ENCODE measurements around the gene ALDH1L1.

DNA sequence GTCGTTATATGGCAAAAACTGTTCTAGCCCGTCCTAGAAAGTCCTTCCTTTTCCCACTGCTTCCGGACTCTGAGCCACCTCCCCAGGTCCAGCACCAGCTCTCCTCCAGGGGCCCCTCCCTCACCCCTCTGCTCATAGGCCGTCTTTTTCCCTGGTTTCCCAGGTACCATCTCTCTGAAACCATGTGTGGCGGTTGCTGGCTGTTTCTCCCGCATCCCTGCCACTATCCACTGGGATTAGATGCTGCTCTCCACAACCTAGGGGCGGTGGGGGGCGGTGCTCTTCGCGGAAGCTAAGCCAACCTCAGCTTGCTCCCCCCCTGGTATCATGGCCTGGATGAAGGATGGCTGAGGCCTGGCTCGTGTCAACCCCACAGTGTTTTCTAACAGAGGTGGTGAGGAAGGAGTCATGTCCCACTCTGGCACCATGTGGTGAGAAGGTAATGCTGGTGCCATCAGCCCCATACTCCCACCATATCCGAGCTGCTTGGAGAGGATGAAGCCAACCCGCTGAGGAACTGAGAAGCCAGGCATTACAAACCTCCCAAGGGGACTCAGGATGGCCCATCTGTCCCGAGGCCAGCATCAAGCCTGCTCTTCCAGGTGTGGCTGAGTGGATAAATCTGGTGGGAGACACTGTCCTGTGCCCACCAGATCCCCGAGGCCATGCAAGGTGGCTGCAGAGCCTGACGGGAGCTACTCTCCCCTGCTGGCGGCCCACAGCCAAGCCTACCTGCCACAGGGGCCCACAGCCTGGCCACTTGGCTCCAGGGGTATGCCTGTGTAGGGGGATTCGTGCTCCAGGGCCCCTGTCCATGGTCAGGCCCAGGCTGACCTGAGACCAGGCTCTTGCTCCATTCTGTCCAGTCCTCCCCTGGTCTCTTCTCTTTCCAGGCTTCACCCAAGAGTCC is 68.6 kb downstream of the ALDH1L1 start:
- TF ChIP-seq, protein P1, sequence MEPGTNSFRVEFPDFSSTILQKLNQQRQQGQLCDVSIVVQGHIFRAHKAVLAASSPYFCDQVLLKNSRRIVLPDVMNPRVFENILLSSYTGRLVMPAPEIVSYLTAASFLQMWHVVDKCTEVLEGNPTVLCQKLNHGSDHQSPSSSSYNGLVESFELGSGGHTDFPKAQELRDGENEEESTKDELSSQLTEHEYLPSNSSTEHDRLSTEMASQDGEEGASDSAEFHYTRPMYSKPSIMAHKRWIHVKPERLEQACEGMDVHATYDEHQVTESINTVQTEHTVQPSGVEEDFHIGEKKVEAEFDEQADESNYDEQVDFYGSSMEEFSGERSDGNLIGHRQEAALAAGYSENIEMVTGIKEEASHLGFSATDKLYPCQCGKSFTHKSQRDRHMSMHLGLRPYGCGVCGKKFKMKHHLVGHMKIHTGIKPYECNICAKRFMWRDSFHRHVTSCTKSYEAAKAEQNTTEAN (CRISPR knock-in tag; IDR thresholded peaks at IDR 0.05), result no peak
- TF ChIP-seq, protein P2, sequence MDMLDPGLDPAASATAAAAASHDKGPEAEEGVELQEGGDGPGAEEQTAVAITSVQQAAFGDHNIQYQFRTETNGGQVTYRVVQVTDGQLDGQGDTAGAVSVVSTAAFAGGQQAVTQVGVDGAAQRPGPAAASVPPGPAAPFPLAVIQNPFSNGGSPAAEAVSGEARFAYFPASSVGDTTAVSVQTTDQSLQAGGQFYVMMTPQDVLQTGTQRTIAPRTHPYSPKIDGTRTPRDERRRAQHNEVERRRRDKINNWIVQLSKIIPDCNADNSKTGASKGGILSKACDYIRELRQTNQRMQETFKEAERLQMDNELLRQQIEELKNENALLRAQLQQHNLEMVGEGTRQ (CRISPR knock-in tag; IDR thresholded peaks at IDR 0.05), result no peak
- TF ChIP-seq, protein P3, sequence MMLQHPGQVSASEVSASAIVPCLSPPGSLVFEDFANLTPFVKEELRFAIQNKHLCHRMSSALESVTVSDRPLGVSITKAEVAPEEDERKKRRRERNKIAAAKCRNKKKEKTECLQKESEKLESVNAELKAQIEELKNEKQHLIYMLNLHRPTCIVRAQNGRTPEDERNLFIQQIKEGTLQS (CRISPR knock-in tag; conservative IDR thresholded peaks at IDR 0.05), result no peak
- TF ChIP-seq, protein P4, sequence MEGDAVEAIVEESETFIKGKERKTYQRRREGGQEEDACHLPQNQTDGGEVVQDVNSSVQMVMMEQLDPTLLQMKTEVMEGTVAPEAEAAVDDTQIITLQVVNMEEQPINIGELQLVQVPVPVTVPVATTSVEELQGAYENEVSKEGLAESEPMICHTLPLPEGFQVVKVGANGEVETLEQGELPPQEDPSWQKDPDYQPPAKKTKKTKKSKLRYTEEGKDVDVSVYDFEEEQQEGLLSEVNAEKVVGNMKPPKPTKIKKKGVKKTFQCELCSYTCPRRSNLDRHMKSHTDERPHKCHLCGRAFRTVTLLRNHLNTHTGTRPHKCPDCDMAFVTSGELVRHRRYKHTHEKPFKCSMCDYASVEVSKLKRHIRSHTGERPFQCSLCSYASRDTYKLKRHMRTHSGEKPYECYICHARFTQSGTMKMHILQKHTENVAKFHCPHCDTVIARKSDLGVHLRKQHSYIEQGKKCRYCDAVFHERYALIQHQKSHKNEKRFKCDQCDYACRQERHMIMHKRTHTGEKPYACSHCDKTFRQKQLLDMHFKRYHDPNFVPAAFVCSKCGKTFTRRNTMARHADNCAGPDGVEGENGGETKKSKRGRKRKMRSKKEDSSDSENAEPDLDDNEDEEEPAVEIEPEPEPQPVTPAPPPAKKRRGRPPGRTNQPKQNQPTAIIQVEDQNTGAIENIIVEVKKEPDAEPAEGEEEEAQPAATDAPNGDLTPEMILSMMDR (IDR thresholded peaks at IDR 0.05), result no peak
